GM18502 (cell line): ENCODE results near the gene ELOVL5.
A peak's percentile ranks its signal among the peaks of the same experiment; 100 is the strongest.
"Not testable (repeated sequence)": the region's sequence is repeated elsewhere in the genome, so short reads cannot be mapped to it uniquely, and the experiment has no call there.

Source experiments
- ATAC-seq: cut with Tn5 transposase; IDR thresholded peaks from one replicate; pipeline ENCODE4 v1.9.1; 2021; ENCODE audit warnings: mild to moderate bottlenecking; ENCODE audit not compliant: unreplicated experiment, poor library complexity

ELOVL5 gene

DNA sequence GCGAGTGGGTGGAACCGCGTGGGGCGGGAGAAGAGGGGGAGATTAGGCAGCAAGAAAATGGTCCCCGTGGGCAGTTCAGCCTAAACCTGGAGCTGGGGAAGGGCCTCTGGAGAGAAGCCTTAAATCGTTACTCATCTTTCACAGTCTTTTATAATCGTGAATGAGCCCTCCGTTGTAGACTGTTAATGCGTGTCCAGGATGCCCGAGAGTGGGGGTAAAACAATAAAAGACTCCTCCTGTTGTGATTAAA lies 11.0 kb upstream of the ELOVL5 start:
- peak; percentile 7 for ATAC-seq

DNA sequence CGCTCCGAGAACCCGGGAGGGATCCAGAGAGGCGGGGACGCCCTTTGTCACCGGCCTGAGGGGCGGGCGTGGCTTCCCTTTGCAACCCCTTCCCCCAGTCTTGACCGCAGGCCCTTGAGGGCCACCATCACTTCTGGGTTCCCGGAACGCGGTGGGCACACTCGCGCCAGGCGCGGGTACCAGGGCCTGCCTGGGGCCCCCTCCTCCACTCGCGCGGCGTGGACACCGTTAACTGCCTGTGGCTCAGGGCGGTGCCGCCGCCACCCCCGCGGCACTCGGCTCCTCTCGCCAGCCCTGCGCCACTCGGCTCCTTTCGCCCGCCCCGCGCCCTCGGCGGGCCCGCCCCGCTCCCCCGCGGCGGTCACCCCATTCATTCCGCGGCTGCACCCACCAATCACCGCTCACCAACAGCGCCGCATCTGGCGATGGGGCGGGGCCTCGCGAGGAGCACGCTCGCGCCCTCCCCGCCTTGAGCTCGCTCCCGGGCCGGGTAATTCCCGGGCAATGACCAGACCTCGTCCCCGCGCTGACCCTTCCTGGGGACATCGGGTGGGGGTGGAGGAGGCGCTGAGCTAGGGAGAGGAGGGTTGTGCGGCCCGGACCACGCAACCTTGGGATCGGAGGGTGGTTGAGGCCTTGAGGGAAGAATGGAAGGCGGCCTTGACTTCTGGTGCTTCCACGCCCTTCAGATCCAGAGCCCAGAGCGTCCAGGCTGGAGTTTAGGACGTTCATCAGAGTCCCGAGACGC lies 10.5 kb upstream of the ELOVL5 start:
- peak; percentile 95 for ATAC-seq

DNA sequence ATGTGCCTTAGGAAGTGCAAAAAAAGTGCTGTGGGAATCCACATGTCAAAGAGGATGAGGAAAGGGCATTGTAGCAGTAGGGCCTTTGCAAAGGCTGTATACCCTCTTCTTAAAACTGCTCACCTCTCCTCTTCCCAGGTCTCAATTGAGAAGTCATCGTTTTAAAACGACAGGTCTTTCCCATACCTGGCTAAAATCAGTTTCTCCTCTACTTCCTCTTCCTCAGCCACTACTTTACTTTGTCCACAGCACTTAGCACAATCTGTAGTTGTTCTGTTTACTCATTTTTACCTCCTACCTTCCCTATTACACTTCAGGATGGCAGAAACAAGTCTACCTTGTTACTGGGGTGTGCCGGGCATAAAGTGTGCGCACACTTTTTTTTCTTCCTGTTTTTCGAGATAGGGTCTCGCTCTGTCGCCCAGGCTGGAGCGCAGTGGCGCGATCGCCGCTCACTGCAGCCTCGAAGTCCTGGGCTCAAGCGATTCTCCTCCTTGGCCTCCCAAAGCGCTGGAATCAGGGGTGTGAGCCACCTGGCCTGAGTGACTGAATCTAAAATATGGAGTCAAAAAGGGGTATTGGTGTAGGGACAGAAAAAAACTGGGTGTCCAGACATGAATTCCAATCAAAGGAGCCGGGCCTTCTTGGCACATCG lies 9.8 kb upstream of the ELOVL5 start:
- peak; percentile 23 for ATAC-seq

DNA sequence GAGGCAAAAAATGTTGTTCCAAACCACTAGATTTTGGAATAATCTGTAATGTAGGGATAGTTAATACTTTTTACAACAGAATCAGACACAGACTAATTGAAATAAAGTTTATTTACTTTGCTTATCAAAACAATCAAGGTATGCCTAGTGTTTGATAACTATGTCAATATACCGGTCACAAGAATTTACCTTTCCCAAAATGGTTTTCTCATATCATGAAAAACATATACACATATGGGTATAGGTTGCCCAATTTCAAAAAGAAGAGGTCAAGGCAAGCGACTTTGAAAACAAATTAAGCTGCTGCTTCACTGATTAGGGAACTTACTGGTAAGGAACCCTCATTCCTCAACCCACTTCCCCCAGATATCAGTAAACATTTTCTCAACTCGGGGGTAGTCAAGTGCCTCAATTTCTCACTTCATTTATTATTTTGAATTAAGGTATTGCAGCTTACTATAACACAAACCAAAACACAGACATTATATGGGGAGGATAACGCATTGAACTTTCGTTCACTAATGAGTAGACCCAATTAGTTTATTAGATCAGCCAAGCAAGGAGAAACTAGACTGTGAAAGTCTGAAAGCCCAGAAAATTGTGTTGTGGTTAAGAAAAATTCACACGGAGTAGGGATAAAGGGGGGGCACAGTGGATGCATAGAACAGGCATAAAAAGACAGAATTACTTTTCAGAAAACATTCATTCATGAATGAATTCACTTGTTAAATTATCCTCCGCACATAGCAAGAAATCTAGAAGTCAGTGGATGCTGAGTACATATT lies 9.0 kb upstream of the ELOVL5 start:
- ATAC-seq = no peak

DNA sequence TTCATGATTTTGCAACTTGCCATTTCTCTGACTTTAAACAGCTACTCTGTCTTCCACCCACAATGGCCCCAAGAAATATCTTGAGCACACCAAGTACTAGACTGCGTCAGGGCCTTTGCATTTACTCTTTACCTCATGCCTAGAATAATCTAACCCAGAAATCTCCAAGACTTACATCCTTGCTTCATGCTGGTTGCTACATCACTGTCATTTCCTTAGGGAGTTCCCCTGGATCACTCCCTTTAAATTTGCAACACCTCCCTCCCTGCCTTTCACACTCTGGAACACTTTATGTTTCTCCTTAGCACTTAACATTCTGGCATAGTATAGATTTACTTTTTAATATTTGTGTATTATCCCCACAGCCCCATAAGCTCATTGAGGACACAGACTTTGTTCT lies 4.9 kb upstream of the ELOVL5 start:
- ATAC-seq = no peak

DNA sequence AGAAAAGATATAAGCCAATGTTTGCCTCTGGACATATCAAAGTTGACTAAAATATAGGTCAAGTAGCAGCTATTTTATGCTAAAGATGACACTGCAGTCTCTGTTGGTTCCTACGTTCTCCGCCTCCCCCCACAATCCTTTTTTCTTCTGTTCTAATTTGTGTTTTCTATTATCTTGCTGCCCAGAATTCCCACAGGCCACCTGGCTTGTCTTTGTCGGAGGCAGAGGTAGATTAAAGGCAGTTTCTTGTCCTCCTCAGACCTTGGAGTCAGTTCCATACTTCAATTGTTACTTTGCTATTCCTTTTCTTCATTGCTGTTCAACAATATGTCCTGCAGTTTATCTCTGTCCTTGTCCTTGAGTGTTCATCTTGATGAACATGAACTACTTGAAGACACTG lies 3.6 kb upstream of the ELOVL5 start:
- ATAC-seq = no peak

DNA sequence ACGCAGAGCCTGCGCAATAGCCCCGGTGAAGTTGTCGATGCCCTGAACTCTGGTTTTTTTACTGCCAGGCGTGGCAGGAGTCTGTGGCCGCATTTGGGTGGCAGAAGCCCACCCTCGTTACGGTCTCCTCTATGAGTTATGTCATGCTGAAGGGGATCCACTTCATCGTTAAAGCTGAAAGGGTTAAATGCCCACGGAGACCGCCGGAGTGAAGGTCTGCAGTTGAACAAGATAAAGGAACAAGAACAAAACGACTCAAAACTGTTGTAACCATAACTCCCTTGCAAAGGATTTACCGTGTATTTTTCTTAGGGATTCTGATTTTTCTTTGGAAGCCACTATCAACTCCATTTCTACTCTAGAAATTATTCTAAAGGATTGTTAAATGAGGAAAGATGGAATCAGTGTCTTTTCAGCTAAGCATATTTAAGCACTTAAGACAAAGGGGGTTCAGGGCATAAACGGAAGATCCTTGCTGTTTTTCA lies 501 bp upstream of the ELOVL5 start:
- ATAC-seq = no peak

DNA sequence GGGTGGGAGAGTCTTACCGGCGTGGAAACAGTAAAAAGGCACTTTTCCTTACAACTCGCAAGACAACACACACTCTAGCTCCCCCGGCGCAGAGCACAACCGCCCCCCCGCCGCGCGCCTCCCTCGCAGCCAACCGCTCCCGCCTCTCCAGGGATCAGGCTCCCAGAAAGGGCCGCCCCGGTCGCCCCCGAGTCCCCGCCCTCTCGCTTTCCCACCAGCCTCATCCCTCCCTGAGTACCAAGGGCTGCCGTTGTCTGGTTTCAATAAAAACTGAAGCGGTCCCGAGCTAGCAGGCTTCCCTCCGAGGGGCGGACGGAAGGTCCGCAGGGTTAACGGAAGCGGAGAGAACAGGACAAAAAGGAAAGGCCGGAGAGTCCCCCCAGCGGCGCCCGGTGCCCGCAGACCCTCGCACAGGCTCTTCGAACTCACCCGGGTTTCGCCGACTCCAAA lies 804 bp downstream of the ELOVL5 start:
- peak; percentile 32 for ATAC-seq

DNA sequence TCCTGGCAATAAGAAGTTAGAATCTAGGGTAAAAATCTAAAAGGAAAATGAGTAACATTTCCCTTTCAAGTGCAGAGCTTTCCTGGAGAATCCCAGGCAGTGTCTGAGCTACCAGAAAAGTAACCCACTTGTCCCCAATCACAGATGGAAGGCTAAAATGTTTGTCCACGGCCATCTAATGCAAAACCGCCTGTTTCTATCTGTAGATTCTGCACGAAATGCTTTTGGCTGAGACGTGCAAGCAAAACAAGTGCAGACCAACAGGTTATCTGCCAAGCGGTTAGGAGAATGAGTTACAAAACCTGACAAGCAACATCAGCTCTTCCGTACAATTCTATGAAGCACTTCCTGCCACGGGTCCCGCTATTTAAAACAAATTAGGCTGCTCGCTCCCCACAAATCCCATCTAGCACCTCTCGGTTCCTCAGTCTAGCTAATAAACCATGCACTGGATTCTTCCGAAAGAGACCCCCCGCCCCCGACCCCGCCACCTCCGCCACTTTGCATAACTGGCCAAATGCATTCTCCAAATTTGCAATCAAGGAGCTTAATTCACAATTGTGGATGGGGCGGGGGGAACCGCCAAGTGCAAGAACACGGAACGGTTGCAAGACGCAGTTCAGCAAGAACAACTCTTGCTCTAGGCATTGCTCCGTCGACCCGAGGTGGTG lies 1.4 kb downstream of the ELOVL5 start:
- peak; percentile 26 for ATAC-seq

DNA sequence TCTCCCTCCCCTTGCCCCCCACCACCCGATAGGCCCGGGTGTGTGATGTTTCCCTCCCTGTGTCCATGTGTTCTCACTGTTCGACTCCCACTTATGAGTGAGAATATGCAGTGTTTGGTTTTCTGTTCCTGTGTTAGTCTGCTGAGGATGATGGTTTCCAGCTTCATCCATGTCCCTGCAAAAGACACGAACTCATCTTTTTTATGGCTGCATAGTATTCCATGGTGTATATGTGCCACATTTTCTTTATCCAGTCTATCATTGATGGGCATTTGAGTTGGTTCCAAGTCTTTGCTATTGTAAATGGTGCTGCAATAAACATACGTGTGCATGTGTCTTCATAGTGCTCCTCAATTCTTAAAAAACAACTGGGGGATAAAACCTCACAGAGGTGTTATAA lies 2.7 kb downstream of the ELOVL5 start:
- not testable (repeated sequence) for ATAC-seq

DNA sequence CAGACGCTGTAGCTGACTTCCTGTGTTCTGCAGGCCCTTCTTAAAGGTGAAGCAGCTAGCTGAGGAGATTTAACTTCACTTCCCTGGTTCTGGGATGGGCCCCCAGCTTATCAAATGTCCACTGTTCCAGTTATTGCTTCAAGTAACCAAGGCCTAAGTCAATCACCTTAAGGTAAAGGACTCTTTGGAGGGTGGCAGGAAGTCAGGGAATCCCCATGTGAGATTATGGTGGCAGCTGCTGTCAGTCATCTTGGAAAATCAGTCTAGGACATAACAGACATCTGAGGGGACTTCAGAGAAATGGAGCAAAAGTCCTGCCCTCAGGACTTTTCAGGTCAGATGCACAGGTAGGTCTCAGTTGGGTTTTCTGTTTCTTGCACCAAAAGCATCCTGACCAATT lies 3.8 kb downstream of the ELOVL5 start:
- no peak for ATAC-seq

DNA sequence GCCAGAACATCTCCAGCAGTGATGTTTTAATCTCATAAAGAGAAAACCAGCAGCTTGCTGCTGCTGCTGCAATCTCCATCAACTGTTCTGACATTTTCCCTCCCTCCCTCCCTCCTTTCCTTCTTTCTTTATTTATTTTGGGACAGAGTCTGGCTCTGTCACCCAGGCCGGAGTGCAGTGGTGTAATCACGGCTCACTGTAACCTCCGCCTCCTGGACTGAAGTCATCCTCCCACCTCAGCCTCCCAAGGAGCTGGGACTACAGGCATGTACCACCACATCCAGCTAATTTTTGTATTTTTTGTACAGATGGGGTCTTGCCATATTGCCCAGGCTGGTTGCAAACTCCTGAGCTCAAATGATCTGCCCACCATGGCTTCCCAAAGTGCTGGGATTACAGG lies 5.7 kb downstream of the ELOVL5 start:
- ATAC-seq = no peak

DNA sequence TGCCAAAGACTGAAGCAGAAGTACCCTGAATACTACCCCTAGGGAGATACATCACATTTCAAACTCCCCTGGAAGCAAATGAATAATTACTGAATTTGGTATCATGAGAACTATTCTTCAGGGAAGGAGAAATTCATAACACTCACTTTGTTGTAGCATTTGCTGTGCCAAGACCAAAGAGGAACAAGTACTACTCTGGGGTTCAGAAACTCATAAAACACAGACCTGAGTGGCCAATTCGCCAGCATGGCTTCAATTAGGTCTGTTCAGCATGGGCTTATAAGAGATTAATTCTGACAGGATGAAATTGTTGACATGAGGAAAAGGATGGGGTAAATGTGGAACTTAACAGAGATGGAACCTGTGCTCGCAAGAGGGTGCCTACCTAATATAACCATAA lies 6.5 kb downstream of the ELOVL5 start:
- no peak for ATAC-seq

DNA sequence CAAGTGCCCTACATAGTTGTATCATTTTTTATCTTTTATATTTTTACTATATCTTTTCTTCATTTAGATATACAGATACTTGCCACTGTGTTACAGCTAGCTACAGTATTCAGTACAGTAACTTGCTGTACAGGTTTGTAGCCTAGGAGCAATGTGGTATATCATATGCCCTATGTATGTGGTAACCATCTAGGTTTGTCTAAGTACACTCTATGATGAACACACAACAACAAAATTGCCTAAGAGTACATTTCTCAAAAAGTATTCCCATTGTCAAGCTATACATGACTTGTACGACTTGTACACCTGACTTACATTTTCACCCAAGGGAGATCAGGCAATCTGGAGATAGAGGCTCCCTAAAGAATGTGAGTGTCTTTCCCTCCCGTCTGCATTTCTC lies 8.2 kb downstream of the ELOVL5 start:
- no peak for ATAC-seq

DNA sequence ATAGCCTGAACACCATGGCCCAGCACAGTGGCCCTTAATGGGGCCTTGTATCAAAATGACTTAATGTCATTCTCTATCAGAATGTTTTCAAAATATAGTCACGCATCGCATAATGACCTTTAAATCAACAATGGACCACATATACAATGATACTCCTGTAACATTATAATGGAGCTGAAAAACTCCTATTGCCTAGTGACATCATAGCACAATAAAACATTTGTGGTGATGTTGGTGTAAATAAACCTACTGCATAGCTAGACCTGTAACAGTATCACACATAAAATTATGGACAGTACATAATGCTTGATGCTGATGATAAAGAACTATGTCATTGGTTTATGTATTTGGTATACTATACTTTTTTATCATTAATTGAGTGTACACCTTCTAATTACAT lies 9.3 kb downstream of the ELOVL5 start:
- ATAC-seq = no peak

DNA sequence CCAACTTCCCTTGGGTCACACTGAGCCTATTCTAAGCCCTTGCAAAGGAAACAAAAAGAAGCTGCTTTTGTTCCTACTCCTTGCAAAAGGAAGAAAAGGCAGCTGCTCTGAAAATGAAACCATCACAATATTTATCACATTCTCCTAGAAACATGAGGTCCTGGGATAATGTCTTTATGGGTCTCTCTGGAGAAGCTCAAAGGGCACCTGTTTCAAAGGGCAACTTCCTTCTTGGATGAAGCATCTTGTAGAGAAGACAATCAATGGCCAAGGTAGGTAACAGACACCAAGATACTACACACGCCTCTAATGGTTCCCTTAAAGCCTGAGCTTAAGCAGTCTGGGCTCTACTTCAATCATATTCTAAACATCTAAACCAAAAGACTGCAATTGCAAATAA lies 10.4 kb downstream of the ELOVL5 start:
- no peak for ATAC-seq

DNA sequence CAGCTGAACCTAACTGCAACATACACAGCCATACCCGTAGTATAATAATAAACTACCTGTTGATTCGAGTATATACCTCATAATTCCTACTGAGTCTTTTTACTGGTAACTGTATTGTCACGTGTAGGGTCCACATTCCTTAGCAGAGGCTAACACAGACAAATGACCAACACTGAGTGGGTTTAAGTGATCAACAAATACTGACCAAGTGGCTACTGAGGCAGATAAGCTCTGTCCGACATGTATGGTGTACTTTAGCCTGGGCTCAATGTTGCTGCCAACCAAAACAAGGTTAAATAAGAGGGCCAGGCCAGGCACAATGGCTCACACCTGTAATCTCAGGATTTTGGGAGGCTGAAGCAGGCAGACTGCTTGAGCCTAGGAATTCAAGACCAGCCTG lies 12.7 kb downstream of the ELOVL5 start:
- no peak for ATAC-seq

DNA sequence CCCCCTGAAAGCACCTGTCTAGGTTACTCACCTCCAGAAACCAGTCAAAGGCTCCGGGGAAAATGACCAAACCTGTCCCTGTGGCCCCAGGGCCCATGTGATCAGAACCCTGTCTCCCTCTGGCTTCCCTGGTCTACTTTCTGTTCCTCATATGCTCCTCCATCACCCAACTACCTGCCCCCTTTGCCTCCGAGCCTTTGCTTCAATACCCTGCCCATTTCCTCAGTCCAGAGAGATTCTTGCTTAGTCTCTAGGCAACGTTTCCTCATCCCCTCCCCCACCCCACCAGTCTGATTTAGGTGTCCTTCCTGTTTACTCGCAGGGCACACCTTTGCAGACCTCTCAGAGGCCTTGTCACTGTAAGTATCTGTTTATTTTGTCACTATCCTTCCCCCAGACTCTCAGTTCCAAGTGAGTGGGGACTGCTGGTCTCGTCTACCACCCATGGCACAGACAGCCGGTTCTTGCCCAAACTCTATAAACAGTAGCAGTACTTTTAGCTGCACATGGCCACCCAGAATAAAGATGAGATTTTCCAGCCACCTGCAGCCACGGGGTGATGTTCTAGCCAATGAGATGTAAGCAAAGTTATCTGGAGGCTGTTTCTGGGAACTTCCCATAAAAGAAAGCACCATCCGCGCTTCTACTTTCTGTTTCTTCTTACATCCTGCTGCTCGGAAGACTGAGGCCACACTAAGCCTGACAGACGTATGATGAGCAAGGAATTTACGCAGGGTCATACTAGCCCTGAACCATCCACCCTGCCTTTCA lies 13.3 kb downstream of the ELOVL5 start:
- ATAC-seq = peak; percentile 84

DNA sequence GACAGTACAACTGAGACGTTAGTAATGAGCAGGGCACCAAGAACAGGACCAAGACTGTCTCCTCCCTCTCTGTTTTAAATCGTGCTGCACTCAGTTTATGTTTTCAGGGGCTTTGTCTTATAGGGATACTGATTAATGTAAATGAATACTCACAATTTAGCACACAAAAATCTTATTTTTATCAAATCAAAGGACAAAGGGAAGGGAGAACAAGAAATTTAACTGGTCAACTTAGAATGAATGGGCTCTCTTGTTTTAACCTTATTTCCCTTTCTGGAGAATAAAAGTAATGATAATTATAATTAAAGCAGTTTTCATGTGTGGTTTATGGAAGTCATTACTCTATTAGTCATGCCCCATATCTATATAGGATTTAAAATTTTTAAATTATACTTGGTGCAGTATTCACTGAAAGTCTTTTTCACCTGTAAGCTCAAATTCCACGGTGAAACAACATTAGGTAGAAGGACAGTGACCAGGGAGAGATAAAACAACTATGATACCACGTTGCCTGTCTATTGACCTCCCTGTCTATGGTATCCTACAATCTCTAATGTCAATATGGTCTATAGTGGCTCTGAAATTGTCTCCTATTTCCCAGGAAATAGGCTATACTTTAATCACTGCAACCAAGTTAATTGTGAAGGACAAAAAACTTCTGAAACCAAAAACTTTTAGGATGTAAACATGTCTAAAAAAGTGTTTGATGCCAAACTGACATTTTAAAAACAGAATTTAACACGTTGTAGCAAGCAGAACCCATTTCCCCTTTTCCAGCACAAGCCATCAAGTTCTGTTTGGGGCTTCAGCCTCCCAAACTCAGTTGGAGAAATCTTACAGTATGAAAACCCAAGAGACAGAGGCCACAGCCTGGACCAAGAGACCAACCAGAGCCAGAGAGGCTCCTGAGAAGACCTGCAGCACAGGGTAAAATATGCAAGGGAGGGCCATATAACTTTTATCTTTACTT lies 15.0 kb downstream of the ELOVL5 start:
- no peak for ATAC-seq
